Stimulated activated CD8-positive, alpha-beta memory T cell treated with anti-CD3 and anti-CD28 coated beads, Interleukin-12 subunit alpha, Interleukin-12 subunit beta, amount 100 ng/mL, for 4 hours (primary cell): ENCODE data around the gene TYW3.

Experiments used
- DNase-seq: peaks from one replicate; pipeline ENCODE4 v3.0.0-alpha.2; 2020; ENCODE audit warnings: low read depth

The TYW3 gene

GRCh38 chr1:74732960-74733603 lies at the start of gene TYW3, which contains the start of gene CRYZ:
TYW3 (plus strand) TSS chr1:74733152; CDS start chr1:74733245, 93 bp downstream.
CRYZ (minus strand) TSS chr1:74733050; CDS start chr1:74724821, 8,229 bp downstream.
- peak; percentile 68 for DNase-seq

- no peak for DNase-seq
These were observed 49.3 kb upstream of the TYW3 start for GRCh38 chr1:74683656-74684055.

- DNase-seq: no peak
These were observed 48.7 kb upstream of the TYW3 start for GRCh38 chr1:74684301-74684700.

- DNase-seq: no peak
These were observed 46.0 kb upstream of the TYW3 start for GRCh38 chr1:74686928-74687327.

GRCh38 chr1:74689621-74690363 lies 43.2 kb upstream of the TYW3 start:
- no peak for DNase-seq

DNA sequence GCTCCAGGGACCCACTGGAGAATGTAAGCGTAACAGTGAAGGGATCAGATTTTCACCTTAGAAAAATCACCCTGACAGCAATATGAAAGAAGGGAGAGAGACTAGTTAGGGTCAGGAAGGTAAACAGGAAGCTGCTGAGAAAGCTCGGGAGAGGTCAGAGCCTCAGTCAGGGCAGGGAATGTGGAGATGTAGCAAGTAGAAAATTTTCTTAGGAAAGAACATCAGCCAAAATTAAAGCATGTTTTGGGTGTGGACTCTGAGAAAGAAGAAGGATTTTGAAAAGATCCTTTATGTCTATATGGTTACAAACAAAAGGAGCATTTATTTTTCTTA lies 42.6 kb upstream of the TYW3 start:
- no peak for DNase-seq

DNA sequence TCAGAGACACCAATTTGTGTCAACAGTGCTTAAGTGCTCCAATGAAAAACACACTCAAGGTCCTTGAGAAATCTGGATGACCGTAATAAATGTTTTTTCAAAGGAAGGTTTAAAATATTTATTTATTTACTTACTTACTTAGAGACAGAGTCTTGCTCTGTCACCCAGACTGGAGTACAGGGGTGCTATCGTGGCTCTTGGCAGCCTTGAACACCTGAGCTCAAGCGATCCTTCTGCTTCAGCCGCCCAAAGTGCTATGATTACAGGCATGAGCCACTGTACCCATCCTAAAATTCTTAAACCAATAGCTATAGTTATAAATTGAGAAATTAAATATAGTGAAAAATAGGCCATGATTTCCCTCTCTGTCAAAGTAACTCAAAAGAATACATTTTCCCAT lies 42.0 kb upstream of the TYW3 start:
- DNase-seq: no peak

DNA sequence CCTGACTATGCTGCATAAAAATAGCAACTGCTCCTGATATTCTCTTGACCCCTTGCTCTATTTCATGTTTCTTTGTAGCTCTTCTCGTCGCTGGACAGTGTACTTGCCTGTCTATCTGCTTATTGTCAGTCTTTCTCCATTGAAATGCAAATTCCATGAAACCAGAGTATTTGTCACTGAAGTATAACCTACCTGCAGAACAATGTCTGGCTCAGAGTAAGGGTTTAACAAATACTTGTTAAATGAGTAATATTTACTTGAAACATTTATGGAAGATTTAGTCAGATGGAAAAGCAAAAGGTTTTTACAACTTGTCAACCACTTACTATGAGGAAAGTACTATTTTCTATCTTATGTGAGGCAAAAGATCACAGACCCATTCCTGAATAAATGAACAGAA lies 39.5 kb upstream of the TYW3 start:
- no peak for DNase-seq

DNA sequence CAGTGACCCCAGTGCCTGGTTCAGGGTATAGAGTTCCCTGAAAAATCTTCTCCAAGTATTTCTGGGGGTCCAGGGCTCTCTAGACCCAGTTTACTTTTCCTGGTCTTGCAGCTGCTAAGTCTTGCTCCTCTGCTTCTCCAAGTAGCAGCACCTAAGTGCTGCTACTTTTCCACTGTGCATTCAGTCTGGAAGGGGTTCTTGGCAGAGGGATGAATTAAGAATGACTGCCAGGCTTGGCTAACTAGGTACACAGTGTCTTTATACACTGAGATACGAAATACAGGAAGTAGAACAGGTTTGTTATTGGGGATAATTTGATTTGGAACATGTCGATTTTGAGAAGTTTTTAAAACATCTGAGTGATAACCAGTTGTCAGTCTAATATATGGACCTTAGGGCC lies 35.1 kb upstream of the TYW3 start:
- no peak for DNase-seq

GRCh38 chr1:74699331-74699730 lies 33.6 kb upstream of the TYW3 start:
- no peak for DNase-seq

DNA sequence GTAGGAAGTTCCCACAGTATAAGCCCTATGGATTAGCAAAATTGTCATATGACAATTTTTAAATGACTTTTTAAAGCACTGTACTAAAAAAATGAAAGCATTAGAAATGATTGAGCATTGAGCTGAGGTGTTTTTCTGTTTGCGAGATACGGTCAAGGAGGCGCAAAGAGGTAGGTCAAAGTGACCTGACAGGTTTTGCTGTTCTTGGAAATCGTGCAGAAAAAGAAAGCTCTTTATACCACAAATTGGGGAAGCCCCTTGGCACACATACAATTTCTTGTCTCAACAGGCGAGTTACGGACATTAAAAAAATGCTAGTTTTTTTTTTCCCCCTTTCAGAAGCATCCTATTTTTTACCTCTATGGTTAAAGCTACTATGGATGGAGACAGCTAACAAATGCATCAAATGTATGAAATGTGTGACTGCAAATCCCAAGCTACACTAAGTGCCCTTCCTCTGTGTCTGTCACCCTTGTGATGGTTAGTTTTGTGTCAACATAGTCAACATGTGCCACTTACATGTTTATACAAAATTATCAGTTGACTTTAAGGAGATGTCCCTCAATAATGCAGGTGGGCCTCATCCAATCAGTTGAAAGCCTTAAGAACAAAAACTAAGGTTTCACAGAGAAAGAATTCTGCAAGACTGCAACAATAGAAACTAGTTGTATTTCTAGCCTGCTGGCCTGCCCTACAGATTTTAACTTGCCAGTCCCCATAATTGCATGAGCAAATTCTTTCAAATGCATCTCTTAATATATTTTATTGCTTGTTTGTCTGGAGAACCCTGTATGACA lies 29.4 kb upstream of the TYW3 start:
- no peak for DNase-seq

GRCh38 chr1:74712881-74713280 lies 20.1 kb upstream of the TYW3 start:
- DNase-seq: no peak

DNA sequence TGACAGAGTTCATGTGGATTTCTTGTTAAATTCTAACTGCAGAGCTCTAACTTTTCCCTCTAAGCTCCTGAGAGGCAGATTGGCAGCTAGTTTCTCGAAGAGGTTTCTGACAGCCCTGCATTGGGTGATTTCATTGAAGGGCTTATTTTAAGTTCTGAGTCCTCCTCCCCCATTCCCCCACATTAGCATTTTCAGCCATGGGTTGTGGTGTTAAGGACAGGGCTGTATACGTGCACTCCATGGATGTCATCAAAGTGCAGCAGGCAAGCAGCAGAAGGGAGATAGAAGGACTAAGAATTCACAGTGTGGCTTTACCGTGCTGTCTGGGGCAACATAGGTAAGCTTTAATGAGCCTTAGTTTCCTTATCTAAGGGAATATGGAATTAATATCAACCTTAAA lies 19.1 kb upstream of the TYW3 start:
- DNase-seq: no peak

DNA sequence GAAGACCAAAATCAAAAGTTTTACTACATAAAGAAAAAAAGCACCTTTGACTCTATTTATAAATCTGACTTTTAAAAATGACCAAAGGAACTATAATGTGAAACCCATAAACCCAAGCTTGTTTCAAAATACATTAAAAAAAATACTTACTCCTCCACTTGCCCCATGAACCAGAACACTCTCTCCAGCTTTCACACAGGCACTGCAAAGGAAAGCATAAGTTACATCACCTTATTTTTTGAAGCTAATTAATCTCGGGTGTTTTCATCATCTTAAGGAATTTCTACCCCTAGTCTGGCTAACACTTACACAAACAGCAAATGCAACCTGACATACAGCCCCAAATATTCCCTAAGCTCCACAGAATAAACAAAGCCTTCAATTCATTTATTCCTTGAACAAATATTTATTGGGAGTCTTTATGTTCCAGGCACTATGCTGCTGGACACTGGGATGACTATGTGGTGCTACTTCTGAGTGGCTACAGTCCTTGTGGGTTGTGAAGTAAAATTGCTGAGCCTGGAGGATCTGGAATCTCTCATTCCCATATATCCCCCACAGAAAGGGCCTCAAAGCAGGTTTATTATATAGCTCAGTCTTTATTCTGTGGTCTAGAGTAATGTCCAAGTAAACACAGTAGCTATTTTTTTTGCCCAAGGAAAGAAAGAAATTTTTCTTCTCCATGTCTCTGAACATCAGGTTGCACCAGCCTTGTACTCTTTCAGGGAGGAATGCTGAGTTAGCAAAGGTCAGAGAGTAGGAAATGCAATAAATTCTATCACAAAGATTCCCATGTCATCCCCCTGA lies 18.3 kb upstream of the TYW3 start:
- DNase-seq: no peak

- no peak for DNase-seq
These were observed 17.8 kb upstream of the TYW3 start for GRCh38 chr1:74715236-74715502.

GRCh38 chr1:74715806-74716205 lies 17.1 kb upstream of the TYW3 start:
- no peak for DNase-seq

DNA sequence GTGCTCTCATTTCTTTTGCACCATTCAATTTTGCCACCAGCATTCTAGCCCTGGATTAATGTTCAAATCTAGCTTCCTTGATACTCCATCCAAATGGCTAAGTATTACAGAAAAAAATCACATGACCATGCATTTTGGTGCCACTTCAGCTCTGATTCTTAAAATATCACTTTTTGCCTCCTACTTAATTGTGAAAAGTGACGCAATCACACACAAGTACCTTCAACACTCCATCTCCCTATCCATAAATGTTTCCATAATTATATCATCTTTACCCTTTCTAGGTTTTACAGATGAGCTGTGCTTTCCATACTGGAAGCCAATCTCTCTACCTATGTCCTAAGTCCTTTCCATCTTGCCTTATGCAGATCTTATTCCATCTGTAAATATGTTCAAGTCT lies 16.1 kb upstream of the TYW3 start:
- no peak for DNase-seq

DNA sequence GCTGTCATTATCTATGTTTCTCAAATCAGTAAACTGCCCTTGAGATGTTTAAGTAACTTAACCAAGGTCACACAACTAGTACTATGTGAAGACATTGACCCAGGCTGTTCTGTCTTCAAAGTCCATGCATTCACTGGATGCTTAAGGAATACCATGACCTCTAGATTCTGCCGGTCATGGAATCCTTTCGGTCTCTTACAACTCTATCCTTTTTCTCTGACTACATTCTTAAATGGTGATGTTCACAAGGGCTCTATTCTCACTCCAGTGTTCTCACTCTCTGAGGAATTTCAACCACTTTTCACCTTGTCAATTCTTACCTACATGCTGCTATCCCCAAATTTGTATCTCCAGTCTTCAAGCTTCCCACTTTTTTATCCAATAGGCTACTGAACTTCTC lies 15.3 kb upstream of the TYW3 start:
- no peak for DNase-seq

GRCh38 chr1:74726063-74726462 lies 6.9 kb upstream of the TYW3 start:
- DNase-seq: no peak

GRCh38 chr1:74728736-74729135 lies 4.2 kb upstream of the TYW3 start:
- DNase-seq: no peak

- no peak for DNase-seq
These were observed 3.0 kb upstream of the TYW3 start for GRCh38 chr1:74729741-74730478.
